ENCODE data around the gene ANKRD44. TPM values are rescaled to one million over a fixed set of nuclear protein-coding genes. Genes with fewer than 3 reads are reported as not detected.

The ANKRD44 gene
- total RNA-seq, 1 experiment from 2014 or later, result 7.8 TPM

GRCh38 chr2:197294260-197294659, 16.3 kb downstream of the ANKRD44 start:
- no peak for DNase-seq (ENCODE audit: low read depth, low spot score)
- no peak for TF ChIP-seq REST (IDR thresholded peaks at IDR 0.05; ENCODE audit: insufficient read depth in 1 of 2, low read depth in 2 of 2, low read length in 1 of 2)
- no peak for TF ChIP-seq CTCF (IDR thresholded peaks at IDR 0.05)
- no peak for TF ChIP-seq TCF7L2 (IDR thresholded peaks at IDR 0.05; ENCODE audit: low read depth, low read length)
- TF ChIP-seq POLR2AphosphoS5 (IDR thresholded peaks at IDR 0.05; ENCODE audit: low read depth, low read length), result no peak
- no peak for TF ChIP-seq SIN3A (IDR thresholded peaks at IDR 0.05; ENCODE audit: borderline replicate concordance, insufficient read depth, low read depth, low read length)
- intact Hi-C loops (cut with micrococcal nuclease; ENCODE audit: unreplicated experiment), result no loop called here
- no TSS peak for BruUV-seq (replicated peaks)
- Histone ChIP-seq H3K4me1 (ENCODE audit: control insufficient read depth, insufficient read depth, low read length) (peaks cover 13% of the 10 kb centered on the region; the same call in 1 of the 2 replicates), H3K4me3 (ENCODE audit: low read depth in 2 of 2, low read length in 2 of 2) (peak overlapping the region in 1 of 2 experiments; percentile 21; a peak in 1 of 4 replicates), H3K36me3 (ENCODE audit: control insufficient read depth, insufficient read depth, low read length) (no peaks in the 10 kb centered on the region), H3K27me3 (ENCODE audit: control insufficient read depth, insufficient read depth, low read length) (no peaks in the 10 kb centered on the region), H3K27ac (ENCODE audit: low read length) (peak overlapping the region; percentile 76), H3K9me3 (ENCODE audit: control insufficient read depth, insufficient read depth, low read depth, low read length) (no peaks in the 10 kb centered on the region)
- in situ Hi-C loops (cut with HindIII; ENCODE audit: low pct_unique_long_range_greater_than_20kb, low sequenced_read_pairs), result no loop called here
- ChIA-PET POLR2A (no interaction called here), CTCF (no interaction called here)
- ATAC-seq, result peak; percentile 38; the same call in 1 of the 2 replicates

- POLR2A ChIA-PET, result no interaction called here
- H3K4me3 ChIP-seq (ENCODE audit: low read depth in 2 of 2, low read length in 2 of 2), result peak overlapping the region in 1 of 2 experiments; percentile 21; a peak in 2 of 4 replicates
- peak overlapping the region; percentile 76 for H3K27ac ChIP-seq (ENCODE audit: low read length)
- intact Hi-C loops (cut with micrococcal nuclease; ENCODE audit: unreplicated experiment) (no loop called here), in situ Hi-C loops (cut with HindIII; ENCODE audit: low pct_unique_long_range_greater_than_20kb, low sequenced_read_pairs) (no loop called here)
- BruUV-seq (replicated peaks), result no TSS peak
- CTCF ChIA-PET, result no interaction called here
- ATAC-seq (peak; percentile 79), DNase-seq (ENCODE audit: low read depth, low spot score) (no peak)
- H3K9me3 ChIP-seq (ENCODE audit: control insufficient read depth, insufficient read depth, low read depth, low read length), result no peaks in the 10 kb centered on the region
- peaks cover 13% of the 10 kb centered on the region; the same call in 1 of the 2 replicates for H3K4me1 ChIP-seq (ENCODE audit: control insufficient read depth, insufficient read depth, low read length)
- no peaks in the 10 kb centered on the region for H3K27me3 ChIP-seq (ENCODE audit: control insufficient read depth, insufficient read depth, low read length)
- no peaks in the 10 kb centered on the region for H3K36me3 ChIP-seq (ENCODE audit: control insufficient read depth, insufficient read depth, low read length)
- TF ChIP-seq REST (IDR thresholded peaks at IDR 0.05; ENCODE audit: insufficient read depth in 1 of 2, low read depth in 2 of 2, low read length in 1 of 2) (no peak), POLR2AphosphoS5 (IDR thresholded peaks at IDR 0.05; ENCODE audit: low read depth, low read length) (no peak), SIN3A (IDR thresholded peaks at IDR 0.05; ENCODE audit: borderline replicate concordance, insufficient read depth, low read depth, low read length) (no peak), CTCF (IDR thresholded peaks at IDR 0.05) (no peak), TCF7L2 (IDR thresholded peaks at IDR 0.05; ENCODE audit: low read depth, low read length) (no peak)
These were observed 17.1 kb downstream of the ANKRD44 start for GRCh38 chr2:197293252-197294007.
